ENCODE data around the gene MLLT3. TPM values are rescaled to one million over a fixed set of nuclear protein-coding genes. Genes with fewer than 3 reads are reported as not detected.

The MLLT3 gene
- total RNA-seq, 4 donors from 2014 or later = 4.0 to 6.4 (median 4.5) TPM

- no peaks in the 10 kb centered on the region for H3K9me3 ChIP-seq
- intact Hi-C loops (cut with DNase I; ENCODE audit: low total_unique reads) (loop anchor here (10.0 kb wide), 1 partner anchor 742 kb away; no protein-coding TSS in a partner anchor), in situ Hi-C loops (cut with MboI; ENCODE audit: low sequenced_read_pairs in 4 of 4) (loop anchor here (10.0 to 25.0 kb wide), 7 partner anchors 260 to 760 kb away; partner anchors contain the start of genes MLLT3 (in 3 of the 4) and FOCAD (in 1 of the 4))
- no peaks in the 10 kb centered on the region for H3K27me3 ChIP-seq
- no peak overlapping the region for H3K27ac ChIP-seq
- H3K4me1 ChIP-seq = peaks cover 26 to 42% of the 10 kb centered on the region in 2 donors
- no peak for TF ChIP-seq CTCF (IDR thresholded peaks at IDR 0.05 in 4 of 5, conservative IDR thresholded peaks at IDR 0.05 in 1 of 5)
- TF ChIP-seq POLR2A (IDR thresholded peaks at IDR 0.05) = no peak
- DNase-seq = no peak
- ATAC-seq = no peak
- no peak overlapping the region for H3K4me3 ChIP-seq
- H3K36me3 ChIP-seq = no peaks in the 10 kb centered on the region
Measured at GRCh38 chr9:20352591-20352990, 269.7 kb downstream of the MLLT3 start.

DNA sequence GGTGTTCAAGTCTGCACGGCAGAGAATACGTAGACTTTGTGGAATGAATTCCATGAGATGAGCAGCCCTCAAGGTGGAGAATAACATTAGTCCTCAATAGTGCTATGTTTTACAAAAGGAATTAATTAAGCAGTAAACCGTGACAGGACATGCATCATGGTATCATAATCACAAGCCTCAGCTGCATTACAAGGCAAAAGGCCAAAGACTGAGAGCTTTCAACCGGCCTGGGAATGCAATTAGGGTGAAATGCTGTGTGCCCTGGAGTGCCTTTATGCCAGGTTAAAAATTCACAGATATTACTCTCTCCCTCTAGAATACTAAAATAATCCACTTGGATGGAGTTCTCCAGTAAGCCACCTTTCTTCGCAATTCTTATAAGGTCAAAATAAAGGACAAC is 270.6 kb downstream of the MLLT3 start:
- Histone ChIP-seq H3K36me3 (no peaks in the 10 kb centered on the region), H3K4me1 (peaks cover 18 to 33% of the 10 kb centered on the region in 2 donors), H3K9me3 (no peaks in the 10 kb centered on the region), H3K27ac (no peak overlapping the region), H3K27me3 (no peaks in the 10 kb centered on the region), H3K4me3 (no peak overlapping the region)
- DNase-seq (no peak), ATAC-seq (no peak)
- TF ChIP-seq CTCF (IDR thresholded peaks at IDR 0.05 in 4 of 5, conservative IDR thresholded peaks at IDR 0.05 in 1 of 5) = no peak
- TF ChIP-seq POLR2A (IDR thresholded peaks at IDR 0.05) = no peak
- in situ Hi-C loops (cut with MboI; ENCODE audit: low sequenced_read_pairs in 4 of 4) = loop anchor here (10.0 to 25.0 kb wide), 7 partner anchors 261 to 761 kb away; partner anchors contain the start of genes MLLT3 (in 3 of the 4) and FOCAD (in 1 of the 4)
- intact Hi-C loops (cut with DNase I; ENCODE audit: low total_unique reads) = loop anchor here (10.0 kb wide), 1 partner anchor 743 kb away; no protein-coding TSS in a partner anchor

DNA sequence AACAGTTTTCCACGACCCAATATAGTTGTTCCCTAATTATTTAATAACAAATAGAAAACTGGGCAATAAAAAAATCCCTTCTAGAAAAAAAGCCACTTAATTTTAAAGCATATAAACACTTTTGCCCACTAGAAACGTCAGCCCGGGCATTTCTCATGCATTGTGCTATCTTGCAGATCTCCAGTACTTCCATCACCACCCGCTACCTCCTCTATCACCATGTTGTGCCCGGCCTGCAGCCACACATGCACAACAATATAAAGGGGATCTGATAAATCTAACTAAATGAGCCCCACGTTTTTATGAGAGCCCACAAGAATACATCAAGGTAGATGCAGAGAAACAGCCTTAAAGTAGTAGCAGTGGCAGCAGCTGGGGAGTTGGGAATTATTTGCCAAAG is 272.7 kb downstream of the MLLT3 start:
- H3K4me1 ChIP-seq = peaks cover 14 to 15% of the 10 kb centered on the region in 2 donors
- no peaks in the 10 kb centered on the region for H3K36me3 ChIP-seq
- H3K4me3 ChIP-seq = no peak overlapping the region
- no peaks in the 10 kb centered on the region for H3K9me3 ChIP-seq
- in situ Hi-C loops (cut with MboI; ENCODE audit: low sequenced_read_pairs in 4 of 4) (no loop called here), intact Hi-C loops (cut with DNase I; ENCODE audit: low total_unique reads) (no loop called here)
- DNase-seq (no peak), ATAC-seq (no peak)
- no peak overlapping the region for H3K27ac ChIP-seq
- H3K27me3 ChIP-seq = no peaks in the 10 kb centered on the region
- no peak for TF ChIP-seq CTCF (IDR thresholded peaks at IDR 0.05 in 4 of 5, conservative IDR thresholded peaks at IDR 0.05 in 1 of 5)
- TF ChIP-seq POLR2A (IDR thresholded peaks at IDR 0.05) = no peak

- TF ChIP-seq POLR2A (IDR thresholded peaks at IDR 0.05) (no peak), CTCF (IDR thresholded peaks at IDR 0.05 in 4 of 5, conservative IDR thresholded peaks at IDR 0.05 in 1 of 5) (no peak)
- peaks cover 0 to 6% (median 0%) of the 10 kb centered on the region in 3 donors for H3K27me3 ChIP-seq
- H3K4me1 ChIP-seq = peaks cover 0 to 4% of the 10 kb centered on the region in 2 donors
- H3K4me3 ChIP-seq = no peak overlapping the region
- ATAC-seq = no peak
- in situ Hi-C loops (cut with MboI; ENCODE audit: low sequenced_read_pairs in 4 of 4) = no loop called here
- intact Hi-C loops (cut with DNase I; ENCODE audit: low total_unique reads) = no loop called here
- DNase-seq = no peak
- no peaks in the 10 kb centered on the region for H3K9me3 ChIP-seq
- H3K27ac ChIP-seq = no peak overlapping the region
- H3K36me3 ChIP-seq = no peaks in the 10 kb centered on the region
Measured at GRCh38 chr9:20343325-20343724, 279.0 kb downstream of the MLLT3 start.

- ATAC-seq = no peak
- no peaks in the 10 kb centered on the region for H3K9me3 ChIP-seq
- peaks cover 0 to 4% of the 10 kb centered on the region in 2 donors for H3K4me1 ChIP-seq
- TF ChIP-seq POLR2A (IDR thresholded peaks at IDR 0.05) = no peak
- TF ChIP-seq CTCF (IDR thresholded peaks at IDR 0.05 in 4 of 5, conservative IDR thresholded peaks at IDR 0.05 in 1 of 5) = no peak
- peaks cover 0 to 6% (median 3%) of the 10 kb centered on the region in 3 donors for H3K27me3 ChIP-seq
- H3K36me3 ChIP-seq = no peaks in the 10 kb centered on the region
- intact Hi-C loops (cut with DNase I; ENCODE audit: low total_unique reads) = no loop called here
- H3K4me3 ChIP-seq = no peak overlapping the region
- H3K27ac ChIP-seq = no peak overlapping the region
- DNase-seq = no peak
- in situ Hi-C loops (cut with MboI; ENCODE audit: low sequenced_read_pairs in 4 of 4) = no loop called here
Measured at GRCh38 chr9:20340511-20340861, 281.8 kb downstream of the MLLT3 start.
